GM13976 (cell line): ENCODE results near the gene LDLRAD1.
"Not testable (repeated sequence)": the region's sequence is repeated elsewhere in the genome, so short reads cannot be mapped to it uniquely, and the experiment has no call there.

ENCODE experiments used
- DNase-seq: peaks from one replicate; pipeline ENCODE4 v3.0.0; 2012; ENCODE audit warnings: low spot score
- CTCF ChIP-seq: IDR thresholded peaks from 2 replicates; pipeline ENCODE4 v1.5.1; 2012; ENCODE audit warnings: borderline replicate concordance, mild to moderate bottlenecking; ENCODE audit not compliant: insufficient read depth; ENCODE audit errors: extremely low read depth, missing control alignments, control extremely low read depth
- in situ Hi-C: fragments of 300-500 bp; cut with MboI; formaldehyde crosslinking; loops from one replicate; pipeline ENCODE4 v1.12.0; 2022; ENCODE audit warnings: low sequenced_read_pairs, mixed read lengths, inconsistent platforms; ENCODE audit not compliant: unreplicated experiment

Gene LDLRAD1

GRCh38 chr1:53979712-53980450 lies 38.1 kb downstream of the LDLRAD1 start:
- peak; percentile 46 for DNase-seq
- in situ Hi-C loops, result no loop called here
- no peak for TF ChIP-seq CTCF

GRCh38 chr1:53975861-53976260 lies 42.1 kb downstream of the LDLRAD1 start:
- DNase-seq, result no peak
- no peak for TF ChIP-seq CTCF
- in situ Hi-C loops, result no loop called here

- in situ Hi-C loops, result no loop called here
- no peak for TF ChIP-seq CTCF
- no peak for DNase-seq
These were observed 46.3 kb downstream of the LDLRAD1 start for GRCh38 chr1:53971718-53972117.

- in situ Hi-C loops, DNase-seq: not testable (repeated sequence)
These were observed 48.7 kb downstream of the LDLRAD1 start for GRCh38 chr1:53969323-53969722.

GRCh38 chr1:53968125-53968513 lies 49.9 kb downstream of the LDLRAD1 start:
- no peak for DNase-seq
- in situ Hi-C loops, result no loop called here
- TF ChIP-seq CTCF, result no peak

- in situ Hi-C loops, result no loop called here
- no peak for TF ChIP-seq CTCF
- no peak for DNase-seq
These were observed 50.4 kb downstream of the LDLRAD1 start for GRCh38 chr1:53967409-53968124.

GRCh38 chr1:53966794-53967193 lies 51.2 kb downstream of the LDLRAD1 start:
- DNase-seq, result no peak
- in situ Hi-C loops, result no loop called here
- TF ChIP-seq CTCF, result no peak
